Dedifferentiated amniotic fluid mesenchymal stem cell (primary cell): ENCODE data around the gene AMPH.

Experiments used
- DNase-seq: peaks from one replicate; pipeline ENCODE4 v3.0.0-alpha.2; 2016; ENCODE audit errors: extremely low spot score

AMPH gene

GRCh38 chr7:38542156-38542555 is 89.0 kb downstream of the AMPH start:
- peak; percentile 62 for DNase-seq

DNA sequence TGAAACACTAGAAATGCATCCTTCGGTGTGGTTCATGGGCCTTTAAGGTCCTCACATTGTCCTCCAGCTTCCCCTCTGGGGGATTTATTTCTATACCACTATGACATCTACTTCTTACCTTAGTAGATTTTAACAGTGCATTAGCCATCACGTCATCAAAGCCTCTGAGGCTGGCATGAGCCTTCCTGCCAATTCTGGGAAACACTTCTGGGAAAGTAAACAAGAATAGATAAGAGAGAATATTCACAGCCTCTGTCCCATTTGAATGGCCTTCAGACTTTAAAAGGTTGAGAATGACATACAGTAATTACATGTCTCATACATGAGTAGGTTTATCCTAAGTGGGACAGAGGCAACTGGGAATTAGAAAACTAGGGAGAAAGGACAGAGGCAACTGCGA is 89.7 kb downstream of the AMPH start:
- no peak for DNase-seq

- DNase-seq = no peak
These were observed 91.6 kb downstream of the AMPH start for GRCh38 chr7:38539477-38540081.

- DNase-seq = no peak
These were observed 96.1 kb downstream of the AMPH start for GRCh38 chr7:38535073-38535472.

DNA sequence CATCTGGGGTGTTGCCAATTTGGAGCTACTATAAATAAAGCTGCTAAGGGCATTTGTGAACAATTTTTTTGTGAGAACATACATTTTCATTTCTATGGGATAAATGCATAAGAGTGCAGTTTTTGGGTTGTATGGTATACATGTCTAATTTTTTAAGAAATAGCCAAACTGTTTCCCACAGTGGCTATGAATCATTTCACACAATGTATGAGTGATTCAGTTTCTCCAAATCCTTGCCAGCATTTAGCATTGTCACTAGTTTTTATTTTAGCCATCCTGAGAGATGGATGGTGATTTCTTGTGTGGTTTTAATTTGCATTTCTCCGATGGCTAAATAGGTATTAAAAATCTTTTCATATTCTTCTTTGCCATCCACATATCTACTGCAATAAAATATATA is 105.3 kb downstream of the AMPH start:
- no peak for DNase-seq

- no peak for DNase-seq
These were observed 106.4 kb downstream of the AMPH start for GRCh38 chr7:38524786-38525185.

DNA sequence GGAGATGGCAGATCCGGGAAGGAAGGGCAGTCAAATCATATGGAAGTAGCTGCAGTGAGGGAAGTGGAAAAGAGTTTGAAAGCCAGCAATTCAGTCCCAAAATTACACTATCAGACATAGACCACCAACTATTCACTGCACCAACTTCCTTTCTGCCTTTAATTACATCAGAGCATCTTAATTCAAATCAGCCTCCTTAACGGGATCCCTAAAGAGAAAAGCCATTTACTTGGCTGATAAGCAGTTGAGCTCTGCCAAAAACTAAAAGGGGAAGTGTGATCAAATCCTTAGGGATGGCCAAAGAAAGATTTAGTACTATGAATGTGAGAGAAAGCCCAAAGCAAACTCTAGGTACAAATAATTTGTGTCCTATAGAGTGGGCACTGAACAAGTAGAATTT is 110.4 kb downstream of the AMPH start:
- DNase-seq = no peak

DNA sequence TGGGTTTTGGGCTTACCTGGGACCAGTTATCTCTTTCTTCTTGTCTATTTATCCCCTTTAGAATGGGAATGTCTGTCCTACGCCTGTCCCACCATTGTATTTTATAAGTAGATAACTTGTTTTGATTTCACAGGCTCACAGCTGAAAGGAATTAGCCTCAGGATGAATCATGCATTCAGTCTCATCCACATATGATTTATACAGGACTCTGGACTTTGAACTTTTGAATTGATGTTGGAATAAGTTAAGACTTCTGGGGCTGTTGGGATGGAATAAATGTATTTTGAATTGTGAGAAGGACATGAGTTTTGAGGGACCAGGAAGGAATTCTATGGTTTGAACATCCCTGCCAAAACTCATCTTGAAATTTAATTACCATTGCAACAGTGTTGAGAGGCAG is 112.6 kb downstream of the AMPH start:
- DNase-seq = no peak

GRCh38 chr7:38512704-38513103 is 118.5 kb downstream of the AMPH start:
- no peak for DNase-seq

- DNase-seq = no peak
These were observed 118.9 kb downstream of the AMPH start for GRCh38 chr7:38512291-38512690.

DNA sequence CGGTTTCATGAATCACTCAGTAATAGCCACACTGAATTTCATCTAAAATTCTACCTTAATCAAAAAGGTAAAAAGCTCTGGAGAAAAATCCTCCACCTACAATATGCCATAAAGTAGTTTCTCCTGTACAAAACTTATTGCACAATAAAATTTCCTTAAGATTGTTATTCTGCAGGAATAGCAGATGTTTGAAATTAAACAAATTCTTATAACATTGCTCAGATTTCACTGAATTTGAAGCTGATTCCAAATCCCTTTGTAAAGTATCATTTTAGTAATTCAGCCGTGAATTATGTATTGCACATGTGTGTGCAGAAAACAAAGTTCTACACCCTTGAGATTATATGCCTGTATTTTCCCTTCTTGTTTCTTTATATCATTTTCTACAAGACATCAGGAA is 123.8 kb downstream of the AMPH start:
- peak; percentile 63 for DNase-seq

DNA sequence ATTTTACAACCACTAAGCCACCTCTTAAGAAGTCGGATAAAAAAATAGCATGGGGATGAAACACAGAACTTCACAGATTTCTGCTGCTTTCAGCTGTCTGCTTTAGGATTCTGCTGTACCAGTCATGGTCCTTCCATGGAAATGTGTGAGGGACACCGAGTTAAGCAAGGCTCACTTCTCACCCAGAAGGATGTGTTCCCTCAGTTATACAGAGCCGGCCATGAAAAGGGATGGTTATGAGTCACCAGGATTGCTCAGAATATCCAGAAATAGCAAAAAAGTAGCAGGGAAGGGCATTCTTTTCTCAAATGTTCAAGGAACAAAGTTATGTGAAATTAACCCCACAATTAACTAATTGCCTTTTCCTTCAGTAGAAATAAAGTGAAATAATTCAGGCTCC is 124.4 kb downstream of the AMPH start:
- DNase-seq = peak; percentile 53

DNA sequence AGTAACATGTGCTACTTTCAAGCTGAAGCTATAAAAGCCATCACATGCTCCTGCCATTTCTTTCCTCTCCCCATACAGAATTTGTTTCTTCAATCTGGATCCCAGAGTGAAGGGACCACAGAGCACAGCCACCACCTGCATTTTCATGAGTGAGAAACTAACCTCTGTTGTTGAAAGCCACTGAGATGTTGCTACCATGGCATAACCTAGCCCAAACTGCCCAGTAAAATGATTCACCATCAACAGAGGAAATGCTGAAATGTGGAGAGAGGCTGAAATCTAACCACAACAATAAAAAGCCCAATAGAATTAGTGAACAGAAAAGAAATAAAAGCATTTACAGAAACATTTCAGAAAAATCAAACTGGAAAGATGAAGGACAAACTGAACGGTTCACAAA is 125.2 kb downstream of the AMPH start:
- DNase-seq = no peak

- no peak for DNase-seq
These were observed 126.5 kb downstream of the AMPH start for GRCh38 chr7:38504684-38505083.

GRCh38 chr7:38502848-38503247 is 128.3 kb downstream of the AMPH start:
- DNase-seq = no peak

DNA sequence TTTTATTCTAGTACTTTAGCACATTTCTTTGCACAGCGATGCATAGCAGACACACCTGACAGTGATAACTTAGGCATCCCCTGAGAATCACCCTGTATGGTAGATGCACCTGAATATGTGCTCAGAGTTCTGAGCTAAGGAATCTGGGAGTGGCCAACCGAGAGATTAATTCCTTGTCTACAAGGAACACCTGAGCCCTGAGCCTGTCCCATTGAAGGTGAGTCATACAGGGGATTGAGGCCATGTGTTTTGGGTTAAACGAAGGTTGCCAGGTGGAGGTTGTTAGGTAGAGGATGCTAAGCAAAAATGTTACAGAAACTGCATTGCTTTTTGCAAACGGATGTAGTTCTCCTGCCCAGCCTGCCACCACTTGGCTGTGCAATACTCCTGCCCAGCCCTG is 128.9 kb downstream of the AMPH start:
- DNase-seq = no peak

DNA sequence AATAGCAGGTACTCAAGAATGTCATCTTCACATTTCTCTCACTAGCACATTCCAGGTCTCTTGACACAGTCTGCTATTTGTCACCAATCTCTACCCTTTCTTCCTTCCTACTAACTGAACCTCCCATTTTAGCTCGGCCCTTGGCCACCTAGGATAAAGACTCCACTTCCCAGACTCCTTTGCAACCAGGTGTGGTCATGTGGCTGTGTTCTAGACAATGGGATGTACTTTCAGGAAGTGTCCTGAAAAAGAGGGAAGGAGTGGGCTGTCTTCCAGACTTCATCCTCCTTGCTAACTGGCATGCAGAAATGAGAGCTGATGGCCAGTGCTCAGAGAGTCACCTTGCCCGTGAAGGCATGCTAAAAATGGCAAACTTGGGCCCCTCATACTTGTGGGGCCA is 139.2 kb downstream of the AMPH start:
- no peak for DNase-seq

DNA sequence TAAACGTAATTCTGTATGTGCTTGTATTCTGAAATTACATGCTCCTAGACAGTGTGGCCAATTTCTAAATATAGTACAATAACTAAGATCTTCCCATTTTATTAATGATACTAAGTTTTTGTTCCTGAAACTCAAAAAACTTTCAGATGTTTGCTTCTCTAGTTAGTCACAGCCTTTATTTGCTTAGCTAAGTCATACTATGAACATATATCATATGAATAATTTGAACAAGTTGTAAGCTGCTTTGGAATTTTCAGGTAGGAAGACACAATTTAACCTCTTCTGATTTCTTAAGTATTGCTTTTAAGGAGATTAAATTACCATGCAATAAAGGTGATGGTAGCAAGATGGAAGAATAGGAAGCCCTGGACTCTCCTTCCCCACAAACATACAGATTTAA is 148.7 kb downstream of the AMPH start:
- DNase-seq = no peak

DNA sequence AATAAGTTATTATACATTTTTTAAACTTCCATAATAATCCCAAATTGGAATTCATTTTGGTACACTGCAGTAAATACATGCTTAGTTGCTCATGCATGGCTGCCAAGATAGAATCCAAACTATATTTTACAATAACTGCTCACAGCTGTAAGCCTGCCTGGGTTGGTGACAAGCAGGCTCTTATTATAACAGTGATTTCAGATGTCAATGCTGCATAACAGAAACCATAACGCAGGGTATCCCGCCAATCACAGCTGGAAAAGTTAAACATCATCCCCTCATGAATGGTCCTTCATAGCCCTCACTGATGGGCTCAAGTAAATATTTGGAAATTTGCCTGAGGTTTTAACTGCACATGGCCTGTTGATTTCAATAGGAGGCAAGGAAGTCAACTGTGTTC is 149.8 kb downstream of the AMPH start:
- DNase-seq = no peak

- no peak for DNase-seq
These were observed 152.8 kb downstream of the AMPH start for GRCh38 chr7:38478404-38478803.

GRCh38 chr7:38477333-38477732 is 153.8 kb downstream of the AMPH start:
- no peak for DNase-seq

GRCh38 chr7:38476764-38477163 is 154.4 kb downstream of the AMPH start:
- no peak for DNase-seq

GRCh38 chr7:38465956-38466355 is 165.2 kb downstream of the AMPH start:
- DNase-seq = peak; percentile 68
